Retina (tissue), 1 donor: ENCODE measurements around the gene FOXP3.
A peak's percentile ranks its signal among the peaks of the same experiment; 100 is the strongest.
"Not testable (repeated sequence)": the region's sequence is repeated elsewhere in the genome, so short reads cannot be mapped to it uniquely, and the experiment has no call there.

ENCODE experiments used
- DNase-seq: peaks from one replicate; pipeline ENCODE4 v3.0.0-alpha.2; 2016

Gene FOXP3, protein sequence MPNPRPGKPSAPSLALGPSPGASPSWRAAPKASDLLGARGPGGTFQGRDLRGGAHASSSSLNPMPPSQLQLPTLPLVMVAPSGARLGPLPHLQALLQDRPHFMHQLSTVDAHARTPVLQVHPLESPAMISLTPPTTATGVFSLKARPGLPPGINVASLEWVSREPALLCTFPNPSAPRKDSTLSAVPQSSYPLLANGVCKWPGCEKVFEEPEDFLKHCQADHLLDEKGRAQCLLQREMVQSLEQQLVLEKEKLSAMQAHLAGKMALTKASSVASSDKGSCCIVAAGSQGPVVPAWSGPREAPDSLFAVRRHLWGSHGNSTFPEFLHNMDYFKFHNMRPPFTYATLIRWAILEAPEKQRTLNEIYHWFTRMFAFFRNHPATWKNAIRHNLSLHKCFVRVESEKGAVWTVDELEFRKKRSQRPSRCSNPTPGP

DNA sequence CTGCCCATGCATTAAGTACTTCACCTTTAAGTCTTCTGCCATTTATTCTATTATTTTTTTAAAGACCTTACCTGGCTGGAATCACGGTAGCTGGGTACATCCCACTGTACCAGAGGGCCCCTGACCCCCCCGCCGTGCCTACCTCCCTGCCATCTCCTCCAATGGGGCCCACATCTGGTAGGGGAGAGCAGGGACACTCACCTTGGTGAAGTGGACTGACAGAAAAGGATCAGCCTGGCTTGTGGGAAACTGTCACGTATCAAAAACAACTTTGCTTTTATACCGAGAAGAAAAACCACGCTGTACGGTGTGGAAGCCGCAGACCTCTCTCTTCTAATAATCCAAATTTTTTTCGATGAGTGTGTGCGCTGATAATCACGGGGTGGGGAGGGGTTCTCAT, at the start of gene FOXP3:
TSS of gene FOXP3 (minus strand) at position 251 of the 400 bp plus-strand sequence. CDS start 6,205 bp downstream, outside the sequence.
- no peak for DNase-seq

- no peak for DNase-seq
These were observed 47.7 kb upstream of the FOXP3 start for GRCh38 chrX:49312176-49312575.

GRCh38 chrX:49310371-49310770, 45.9 kb upstream of the FOXP3 start:
- DNase-seq: peak; percentile 21

DNA sequence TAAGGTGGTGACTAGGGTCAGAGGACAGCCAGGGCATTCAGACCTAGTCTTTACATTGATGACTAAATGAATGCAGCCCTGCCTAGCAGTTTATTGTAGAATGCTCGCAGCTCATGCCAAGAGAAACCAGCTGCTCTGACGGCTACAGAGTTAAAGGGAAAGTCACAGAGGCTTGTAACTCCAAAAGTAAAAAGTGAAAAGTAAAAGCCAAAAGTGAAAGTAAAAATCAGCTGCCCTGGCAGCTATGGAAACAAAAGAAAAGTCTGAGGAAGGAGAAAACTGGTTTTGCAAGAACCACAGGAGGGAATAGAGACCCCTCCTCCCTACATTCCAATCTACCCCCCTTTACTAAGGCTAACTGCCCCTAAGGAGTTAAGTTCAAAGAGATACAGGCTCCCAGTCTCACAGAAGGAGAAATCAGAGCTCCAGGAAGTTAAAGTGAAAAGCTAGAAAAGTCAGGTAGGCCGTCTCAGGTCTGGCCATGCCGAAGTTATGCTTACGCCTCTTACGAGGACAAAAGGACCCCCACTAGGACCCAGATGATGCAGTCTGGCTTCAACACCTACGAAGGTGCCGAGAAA, 45.0 kb upstream of the FOXP3 start:
- peak; percentile 20 for DNase-seq

GRCh38 chrX:49308604-49309269, 44.2 kb upstream of the FOXP3 start:
- DNase-seq: no peak

- not testable (repeated sequence) for DNase-seq
These were observed 43.3 kb upstream of the FOXP3 start for GRCh38 chrX:49307775-49308174.

DNA sequence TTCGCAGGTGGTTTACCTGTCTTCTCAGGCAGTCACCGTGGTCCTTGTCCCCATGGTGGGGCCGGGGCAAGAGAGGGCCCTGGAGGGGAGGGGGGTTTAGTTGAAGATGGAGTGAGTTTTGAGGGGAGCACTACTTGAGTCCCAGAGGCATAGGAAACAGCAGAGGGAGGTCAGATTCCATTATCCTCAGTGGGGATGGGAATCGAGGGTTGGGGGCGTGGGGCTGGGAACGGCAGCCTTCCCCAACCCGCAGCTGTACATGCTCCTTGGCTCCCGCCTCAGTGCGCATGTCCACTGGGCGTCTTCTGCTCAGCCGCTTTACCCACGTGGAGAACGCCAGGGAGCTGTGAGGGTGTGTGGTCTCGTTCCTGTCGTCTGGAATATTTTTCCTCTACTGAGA, 38.8 kb upstream of the FOXP3 start, which contains the start of gene GAGE10:
TSS of gene GAGE10 (plus strand) at position 301 of the 400 bp plus-strand sequence. CDS start 1,214 bp downstream, outside the sequence.
- DNase-seq: no peak

- DNase-seq: no peak
These were observed 36.2 kb upstream of the FOXP3 start for GRCh38 chrX:49300703-49301102.

DNA sequence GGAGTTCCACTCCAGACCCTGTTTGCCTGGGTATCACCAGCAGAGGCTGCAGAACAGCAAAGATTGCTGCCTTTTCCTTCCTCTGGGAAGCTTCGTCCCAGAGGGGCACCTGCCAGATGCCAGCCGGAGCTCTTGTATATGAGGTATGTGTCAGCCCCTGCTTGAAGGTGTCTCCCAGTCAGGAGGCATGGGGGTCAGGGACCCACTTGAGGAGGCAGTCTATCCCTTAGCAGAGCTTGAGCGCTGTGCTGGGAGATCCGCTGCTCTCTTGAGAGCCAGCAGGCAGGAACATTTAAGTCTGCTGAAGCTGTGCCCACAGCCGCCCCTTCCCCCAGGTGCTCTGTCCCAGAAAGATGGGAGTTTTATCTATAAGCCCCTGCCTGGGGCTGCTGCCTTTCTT, 34.8 kb upstream of the FOXP3 start:
- DNase-seq: not testable (repeated sequence)

GRCh38 chrX:49292400-49293362, 28.2 kb upstream of the FOXP3 start:
- no peak for DNase-seq

- peak; percentile 58 for DNase-seq
These were observed 27.3 kb upstream of the FOXP3 start for GRCh38 chrX:49291615-49292337.

DNA sequence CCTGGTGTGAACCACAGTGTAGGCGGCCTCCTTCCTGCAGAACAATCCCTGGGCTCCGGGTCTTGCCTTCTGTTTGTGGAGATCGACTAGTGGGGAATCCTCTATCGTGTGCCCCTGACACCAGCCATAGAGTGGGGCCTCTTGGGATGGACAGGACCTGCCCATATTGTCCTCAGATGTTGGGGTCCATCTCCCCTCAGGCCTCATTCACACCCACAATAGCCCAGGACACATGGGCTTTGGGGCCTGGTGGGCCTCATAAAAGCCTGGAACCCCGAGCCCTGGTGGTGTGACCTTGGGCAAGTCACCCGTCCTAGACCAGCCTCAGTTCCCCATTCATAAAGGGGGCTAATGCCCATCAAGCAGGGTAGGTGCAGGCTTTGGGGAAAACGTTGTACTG, 25.7 kb upstream of the FOXP3 start:
- DNase-seq: no peak

DNA sequence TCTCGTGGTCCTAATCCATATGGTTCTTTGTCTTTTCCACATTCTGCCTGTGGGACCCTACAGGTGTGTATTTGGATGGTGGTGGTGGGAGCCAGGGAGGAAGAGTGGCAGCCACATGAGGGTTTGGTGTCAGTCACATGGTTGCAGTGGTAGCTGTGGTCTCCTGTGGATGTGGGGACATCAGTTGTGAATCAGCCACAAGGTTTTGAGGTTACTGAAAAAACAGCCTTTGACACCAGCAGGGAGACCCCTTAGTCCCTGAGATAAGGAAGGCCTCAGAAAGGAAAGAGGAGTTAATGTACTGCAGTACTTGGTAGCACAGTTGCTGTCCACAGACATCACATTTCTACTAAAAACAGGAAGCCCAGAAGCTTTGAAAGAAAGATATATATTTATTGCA, 23.2 kb upstream of the FOXP3 start:
- no peak for DNase-seq

DNA sequence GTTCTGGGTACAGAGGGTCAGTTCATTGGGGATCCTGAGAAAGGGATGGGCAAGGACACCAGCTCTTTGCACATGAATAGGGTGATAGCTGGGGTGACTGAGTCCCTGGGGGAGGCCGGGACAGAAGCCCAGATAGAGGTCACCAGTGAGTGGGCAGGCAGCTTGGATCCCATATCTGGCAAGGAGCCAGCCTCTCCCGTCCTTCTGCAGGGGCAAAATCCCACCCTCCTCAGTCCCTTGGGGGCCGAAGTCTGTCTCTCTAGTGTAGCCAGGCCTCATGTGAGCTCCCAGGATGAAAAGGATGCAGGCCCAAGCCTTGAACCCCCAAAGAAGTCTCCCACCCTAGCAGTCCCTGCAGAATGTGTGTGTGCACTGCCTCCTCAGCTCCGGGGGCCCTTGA, 22.1 kb upstream of the FOXP3 start:
- DNase-seq: no peak

- no peak for DNase-seq
These were observed 21.6 kb upstream of the FOXP3 start for GRCh38 chrX:49286136-49286535.

DNA sequence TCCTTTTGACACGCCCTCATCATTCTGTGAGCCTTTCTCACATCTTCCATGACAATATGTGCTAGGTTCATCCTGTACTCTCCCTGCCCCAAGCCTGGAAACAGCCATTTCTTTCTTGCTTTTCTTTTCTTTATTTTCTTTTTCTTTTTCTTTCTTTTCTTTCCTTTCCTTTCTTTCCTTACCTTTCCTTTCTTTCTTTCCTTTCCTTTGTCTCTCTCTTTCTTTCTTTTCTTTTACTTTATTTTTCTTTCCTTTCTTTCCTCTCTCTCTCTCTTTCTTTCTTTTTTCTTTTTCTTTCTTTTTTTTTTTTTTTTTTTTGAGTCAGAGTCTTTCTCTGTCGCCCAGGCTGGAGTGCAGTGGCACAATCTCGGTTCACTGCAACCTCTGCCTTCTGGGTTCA, 19.7 kb upstream of the FOXP3 start:
- no peak for DNase-seq

GRCh38 chrX:49282647-49283011, 18.1 kb upstream of the FOXP3 start:
- DNase-seq: peak; percentile 6

GRCh38 chrX:49278081-49278480, 13.6 kb upstream of the FOXP3 start:
- DNase-seq: no peak

DNA sequence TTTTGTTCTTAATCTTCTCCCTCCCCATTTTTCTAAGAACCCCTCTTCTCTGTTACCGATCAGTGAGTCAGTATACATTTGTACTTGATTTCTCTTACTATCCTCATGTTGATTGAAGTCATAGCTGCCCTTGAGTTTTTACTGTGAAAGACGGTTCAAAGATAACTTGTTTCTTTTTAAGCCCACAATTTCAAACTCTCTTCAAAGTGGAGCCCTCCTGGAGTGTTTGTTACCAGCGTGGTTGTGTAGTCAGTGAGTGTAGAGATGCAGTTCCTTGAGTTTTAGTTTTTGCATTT, 13.0 kb upstream of the FOXP3 start:
- DNase-seq: no peak

GRCh38 chrX:49276671-49277534, 12.4 kb upstream of the FOXP3 start:
- no peak for DNase-seq

DNA sequence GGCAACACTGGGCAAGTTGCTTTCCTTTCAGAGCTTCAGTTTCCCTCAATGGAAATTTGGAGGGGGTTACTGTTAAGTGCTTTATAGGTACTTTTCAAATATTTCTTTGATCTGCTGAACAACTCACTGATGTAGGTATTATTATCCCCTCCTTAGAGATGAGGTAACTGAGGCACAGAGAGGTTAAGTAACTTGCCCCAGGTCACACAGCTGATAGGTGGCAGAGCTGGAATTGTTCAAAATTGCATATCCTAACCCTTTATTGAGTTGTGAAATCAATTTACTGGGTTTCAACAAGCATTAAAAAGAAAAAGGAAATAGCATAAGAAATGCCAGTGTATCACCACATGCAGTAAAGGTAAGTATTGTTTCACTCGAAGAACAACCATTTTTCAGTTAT, 11.7 kb upstream of the FOXP3 start:
- no peak for DNase-seq
